ENCODE data around the gene TLE2.

DNA sequence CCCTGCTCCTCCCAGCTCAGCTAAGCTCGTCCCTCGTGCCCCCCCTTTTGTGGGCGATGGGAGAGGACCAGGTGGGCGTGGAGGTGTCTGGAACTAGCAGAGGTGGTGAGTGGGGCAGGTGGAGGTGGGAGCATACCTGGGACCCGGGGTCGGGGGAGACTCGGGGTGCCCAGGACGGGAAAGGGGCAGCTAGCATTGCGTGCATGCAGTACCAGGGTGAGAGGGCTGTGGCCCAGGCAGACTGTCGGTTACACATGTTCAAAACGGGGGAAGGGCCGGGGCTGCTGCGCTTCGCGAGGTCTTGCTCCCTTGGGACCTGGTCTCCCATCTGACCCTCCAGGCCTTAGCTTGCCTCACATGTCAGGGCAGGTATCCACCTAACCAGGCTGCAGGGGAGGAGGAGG, 24.1 kb upstream of the TLE2 start:
- TF ChIP-seq CTCF (IDR thresholded peaks at IDR 0.05) (no peak), POLR2A (IDR thresholded peaks at IDR 0.05) (no peak)
